ENCODE measurements around the gene GOLGA6B. TPM values are rescaled to one million over a fixed set of nuclear protein-coding genes. Genes with fewer than 3 reads are reported as not detected.
A peak's percentile ranks its signal among the peaks of the same experiment; 100 is the strongest.

The GOLGA6B gene
- total RNA-seq, 4 donors from 2014 or later = not detected

- H3K9me3 ChIP-seq = no peaks in the 10 kb centered on the region
These were observed 28.3 kb downstream of the GOLGA6B start for GRCh38 chr15:72682772-72683171.

GRCh38 chr15:72685301-72685924, 30.9 kb downstream of the GOLGA6B start:
- Histone ChIP-seq H3K4me1 (peaks cover 5 to 22% (median 11%) of the 10 kb centered on the region in 3 donors), H3K27me3 (peaks cover 0 to 4% (median 0%) of the 10 kb centered on the region in 4 donors), H3K36me3 (no peaks in the 10 kb centered on the region), H3K27ac (peak overlapping the region; percentile 86 to 96 (median 90)), H3K4me3 (peak overlapping the region; percentile 51 to 79 (median 70)), H3K9me3 (no peaks in the 10 kb centered on the region)
- TF ChIP-seq, protein P1, sequence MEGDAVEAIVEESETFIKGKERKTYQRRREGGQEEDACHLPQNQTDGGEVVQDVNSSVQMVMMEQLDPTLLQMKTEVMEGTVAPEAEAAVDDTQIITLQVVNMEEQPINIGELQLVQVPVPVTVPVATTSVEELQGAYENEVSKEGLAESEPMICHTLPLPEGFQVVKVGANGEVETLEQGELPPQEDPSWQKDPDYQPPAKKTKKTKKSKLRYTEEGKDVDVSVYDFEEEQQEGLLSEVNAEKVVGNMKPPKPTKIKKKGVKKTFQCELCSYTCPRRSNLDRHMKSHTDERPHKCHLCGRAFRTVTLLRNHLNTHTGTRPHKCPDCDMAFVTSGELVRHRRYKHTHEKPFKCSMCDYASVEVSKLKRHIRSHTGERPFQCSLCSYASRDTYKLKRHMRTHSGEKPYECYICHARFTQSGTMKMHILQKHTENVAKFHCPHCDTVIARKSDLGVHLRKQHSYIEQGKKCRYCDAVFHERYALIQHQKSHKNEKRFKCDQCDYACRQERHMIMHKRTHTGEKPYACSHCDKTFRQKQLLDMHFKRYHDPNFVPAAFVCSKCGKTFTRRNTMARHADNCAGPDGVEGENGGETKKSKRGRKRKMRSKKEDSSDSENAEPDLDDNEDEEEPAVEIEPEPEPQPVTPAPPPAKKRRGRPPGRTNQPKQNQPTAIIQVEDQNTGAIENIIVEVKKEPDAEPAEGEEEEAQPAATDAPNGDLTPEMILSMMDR (IDR thresholded peaks at IDR 0.05) = no peak
- TF ChIP-seq POLR2A (IDR thresholded peaks at IDR 0.05) = no peak
- intact Hi-C loops (cut with DNase I) = no loop called here
- WGBS, 2 donors = 15 to 23% methylated on average over 23 of the region's 23 CpGs
- DNase-seq = no peak

More at GRCh38 chr15:72682772-72683171, 28.3 kb downstream of the GOLGA6B start:
- no peak for TF ChIP-seq POLR2A (IDR thresholded peaks at IDR 0.05)
- TF ChIP-seq, protein P1 (IDR thresholded peaks at IDR 0.05) = no peak
- no peak overlapping the region for H3K4me3 ChIP-seq
- intact Hi-C loops (cut with DNase I) = no loop called here
- DNase-seq = no peak
- no peak overlapping the region for H3K27ac ChIP-seq
- peaks cover 5 to 22% (median 11%) of the 10 kb centered on the region in 3 donors for H3K4me1 ChIP-seq
- WGBS, 2 donors = 95% methylated on average over 3 of the region's 3 CpGs
- H3K36me3 ChIP-seq = no peaks in the 10 kb centered on the region
- peaks cover 0 to 22% (median 2%) of the 10 kb centered on the region in 4 donors for H3K27me3 ChIP-seq

DNA sequence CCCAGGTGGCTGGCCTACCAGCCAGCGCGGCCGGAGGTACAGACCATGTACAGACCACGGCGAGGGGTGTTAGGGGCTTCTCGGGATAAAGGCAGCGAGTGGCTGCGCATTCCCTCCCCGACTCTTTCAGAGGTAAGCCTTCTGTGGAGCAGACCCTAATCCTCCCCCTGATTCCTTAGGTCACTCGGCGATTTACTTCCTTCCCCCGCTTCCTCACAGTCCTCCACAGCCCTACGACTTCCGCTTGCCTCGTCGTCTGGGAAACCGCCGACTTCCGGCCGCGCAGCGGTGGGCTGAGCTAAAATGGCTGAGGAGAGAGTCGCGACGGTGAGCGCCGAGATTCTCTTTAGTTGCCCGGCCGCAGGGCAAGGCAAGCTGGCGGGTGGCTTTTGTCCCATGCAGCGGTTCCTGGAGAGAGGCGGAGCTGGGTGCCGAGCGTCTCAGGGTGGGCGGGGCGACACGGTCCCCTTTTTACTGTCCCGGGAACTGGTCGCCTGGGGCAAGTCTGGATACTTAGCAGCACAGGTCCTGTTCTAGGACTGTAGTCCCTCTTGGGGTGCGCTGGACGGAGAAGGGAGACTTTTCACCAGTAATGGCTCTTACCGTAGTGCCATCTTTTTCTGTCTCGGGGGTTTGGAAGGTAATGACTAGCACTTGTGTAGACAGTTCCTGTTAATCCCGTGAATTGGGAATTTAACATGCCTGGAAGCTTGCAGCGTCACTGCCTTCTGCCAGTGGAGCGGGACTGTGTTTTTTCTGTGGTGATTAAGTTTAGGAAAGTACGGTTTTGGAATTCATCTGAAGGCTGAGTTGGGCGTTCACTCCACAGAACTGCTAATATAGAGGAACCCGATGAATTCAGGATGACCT, 31.7 kb downstream of the GOLGA6B start, which contains the start of the genes BBS4 and HIGD2B:
Gene BBS4, plus strand, starts transcription at position 283 of the 870 bp plus-strand sequence. Its CDS starts 21 bp downstream, at position 304.
Gene HIGD2B, minus strand, starts transcription at position 258 of the 870 bp plus-strand sequence. CDS start 9,808 bp downstream, outside the sequence.
- WGBS, 2 donors = 0 to 1% methylated on average over 11 to 14 of the region's 49 CpGs
- intact Hi-C loops (cut with DNase I) = no loop called here

GRCh38 chr15:72688697-72689096, 34.2 kb downstream of the GOLGA6B start:
- H3K36me3 ChIP-seq = no peaks in the 10 kb centered on the region
- TF ChIP-seq POLR2A (IDR thresholded peaks at IDR 0.05) = no peak
- TF ChIP-seq, protein P1 (IDR thresholded peaks at IDR 0.05) = no peak
- 96 to 98% methylated on average over 5 of the region's 5 CpGs for WGBS, 2 donors
- peaks cover 5 to 29% (median 11%) of the 10 kb centered on the region in 3 donors for H3K4me1 ChIP-seq
- H3K27ac ChIP-seq = no peak overlapping the region
- intact Hi-C loops (cut with DNase I) = no loop called here
- H3K27me3 ChIP-seq = no peaks in the 10 kb centered on the region
- no peak overlapping the region for H3K4me3 ChIP-seq
- no peaks in the 10 kb centered on the region for H3K9me3 ChIP-seq
- DNase-seq = no peak

More for the DNA sequence above, 31.7 kb downstream of the GOLGA6B start, which contains the start of the genes BBS4 and HIGD2B:
- DNase-seq = no peak
- Histone ChIP-seq H3K9me3 (no peaks in the 10 kb centered on the region), H3K27me3 (no peaks in the 10 kb centered on the region), H3K36me3 (no peaks in the 10 kb centered on the region), H3K4me3 (peak within 1 kb of the TSS; percentile 51 to 79 (median 70)), H3K4me1 (peaks cover 5 to 27% (median 11%) of the 10 kb centered on the region in 3 donors), H3K27ac (peak within 1 kb of the TSS; percentile 86 to 96 (median 90))
- TF ChIP-seq POLR2A (IDR thresholded peaks at IDR 0.05) = peak in 2 of 4 donors; percentile 31 to 65
- TF ChIP-seq, protein P1 (IDR thresholded peaks at IDR 0.05) = no peak

Data from esophagus squamous epithelium (tissue), 5 donors.